Nephron (organoid): ENCODE data around the gene APC.
A peak's percentile ranks its signal among the peaks of the same experiment; 100 is the strongest.

Source experiments
- H3K27ac Mint-ChIP-seq, 3 experiments: 2 replicates each; pipeline ENCODE4 v1.8.0; 2020; ENCODE audit warnings: mixed read lengths in 3 of 3, mild to moderate bottlenecking in 2 of 3, moderate library complexity in 1 of 3
- H3K27me3 Mint-ChIP-seq: 2 replicates; pipeline ENCODE4 v1.8.0; 2021; ENCODE audit warnings: low read depth, mild to moderate bottlenecking, moderate library complexity, mixed read lengths
- H3K36me3 Mint-ChIP-seq: 2 replicates; pipeline ENCODE4 v1.8.0; 2020; ENCODE audit warnings: low read depth, mixed read lengths
- H3K4me1 Mint-ChIP-seq: 2 replicates; pipeline ENCODE4 v1.8.0; 2020; ENCODE audit warnings: mixed read lengths
- H3K4me3 Mint-ChIP-seq, 3 experiments: 2 replicates each; pipeline ENCODE4 v1.8.0; 2020; ENCODE audit warnings: mild to moderate bottlenecking in 3 of 3, mixed read lengths in 3 of 3, moderate library complexity in 2 of 3
- H3K9me3 Mint-ChIP-seq: 2 replicates; pipeline ENCODE4 v1.8.0; 2020; ENCODE audit warnings: mixed read lengths
- CTCF ChIP-seq, 3 experiments: fragments of 200-600 bp; sonication (generic); IDR thresholded peaks; one replicate each; pipeline ENCODE4 v1.5.0; 2021; ENCODE audit warnings: antibody characterized with exemption in 3 of 3; ENCODE audit not compliant: unreplicated experiment in 3 of 3

The APC gene

GRCh38 chr5:112755703-112756102 lies 18.0 kb downstream of the APC start:
- H3K4me3 Mint-ChIP-seq: no peak overlapping the region
- no peaks in the 10 kb centered on the region for H3K9me3 Mint-ChIP-seq
- H3K27ac Mint-ChIP-seq: no peak overlapping the region
- TF ChIP-seq CTCF (IDR thresholded peaks at IDR 0.05; ENCODE audit: unreplicated experiment in 3 of 3): no peak
- no peaks in the 10 kb centered on the region for H3K27me3 Mint-ChIP-seq
- H3K4me1 Mint-ChIP-seq: no peaks in the 10 kb centered on the region
- peaks cover 21% of the 10 kb centered on the region for H3K36me3 Mint-ChIP-seq

GRCh38 chr5:112757468-112758208 lies 20.0 kb downstream of the APC start:
- peak; percentile 73 to 93 (median 77) for TF ChIP-seq CTCF (IDR thresholded peaks at IDR 0.05; ENCODE audit: unreplicated experiment in 3 of 3)
- H3K4me1 Mint-ChIP-seq: no peaks in the 10 kb centered on the region
- peaks cover 36% of the 10 kb centered on the region for H3K36me3 Mint-ChIP-seq
- H3K27me3 Mint-ChIP-seq: no peaks in the 10 kb centered on the region
- no peak overlapping the region for H3K27ac Mint-ChIP-seq
- H3K4me3 Mint-ChIP-seq: no peak overlapping the region
- no peaks in the 10 kb centered on the region for H3K9me3 Mint-ChIP-seq

- Mint-ChIP-seq H3K27me3 (no peaks in the 10 kb centered on the region), H3K36me3 (peaks cover 37% of the 10 kb centered on the region), H3K9me3 (no peaks in the 10 kb centered on the region), H3K4me1 (no peaks in the 10 kb centered on the region), H3K27ac (no peak overlapping the region), H3K4me3 (no peak overlapping the region)
- no peak for TF ChIP-seq CTCF (IDR thresholded peaks at IDR 0.05; ENCODE audit: unreplicated experiment in 3 of 3)
Measured at GRCh38 chr5:112758676-112759075, 21.0 kb downstream of the APC start.

GRCh38 chr5:112762113-112762810 lies 24.6 kb downstream of the APC start:
- H3K27ac Mint-ChIP-seq: no peak overlapping the region
- H3K9me3 Mint-ChIP-seq: no peaks in the 10 kb centered on the region
- H3K4me1 Mint-ChIP-seq: no peaks in the 10 kb centered on the region
- no peaks in the 10 kb centered on the region for H3K27me3 Mint-ChIP-seq
- TF ChIP-seq CTCF (IDR thresholded peaks at IDR 0.05; ENCODE audit: unreplicated experiment in 3 of 3): no peak
- H3K36me3 Mint-ChIP-seq: peaks cover 39% of the 10 kb centered on the region
- no peak overlapping the region for H3K4me3 Mint-ChIP-seq

GRCh38 chr5:112763165-112763564 lies 25.5 kb downstream of the APC start:
- Mint-ChIP-seq H3K36me3 (peaks cover 37% of the 10 kb centered on the region), H3K27ac (no peak overlapping the region), H3K9me3 (no peaks in the 10 kb centered on the region), H3K4me1 (no peaks in the 10 kb centered on the region), H3K27me3 (no peaks in the 10 kb centered on the region), H3K4me3 (no peak overlapping the region)
- no peak for TF ChIP-seq CTCF (IDR thresholded peaks at IDR 0.05; ENCODE audit: unreplicated experiment in 3 of 3)
